ENCODE data around the gene ADCK1.

DNA sequence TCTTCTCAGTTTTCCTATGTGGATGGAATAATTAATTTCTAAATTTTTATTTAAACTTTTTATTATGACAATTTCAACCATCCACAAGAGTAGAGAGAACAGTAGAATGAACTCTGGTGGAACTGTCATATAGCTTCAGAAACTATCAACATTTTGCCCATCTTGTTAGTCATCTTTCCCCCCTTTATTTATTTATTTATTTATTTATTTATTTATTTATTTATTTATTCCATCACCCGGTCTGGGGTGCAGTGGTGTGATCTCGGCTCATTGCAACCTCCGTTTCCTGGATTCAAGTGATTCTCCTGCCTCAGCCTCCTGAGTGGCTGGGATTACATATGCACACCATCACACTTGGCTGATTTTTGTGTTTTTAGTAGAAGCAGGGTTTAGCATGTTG, 23.5 kb downstream of the ADCK1 start:
- TF ChIP-seq, protein P1, sequence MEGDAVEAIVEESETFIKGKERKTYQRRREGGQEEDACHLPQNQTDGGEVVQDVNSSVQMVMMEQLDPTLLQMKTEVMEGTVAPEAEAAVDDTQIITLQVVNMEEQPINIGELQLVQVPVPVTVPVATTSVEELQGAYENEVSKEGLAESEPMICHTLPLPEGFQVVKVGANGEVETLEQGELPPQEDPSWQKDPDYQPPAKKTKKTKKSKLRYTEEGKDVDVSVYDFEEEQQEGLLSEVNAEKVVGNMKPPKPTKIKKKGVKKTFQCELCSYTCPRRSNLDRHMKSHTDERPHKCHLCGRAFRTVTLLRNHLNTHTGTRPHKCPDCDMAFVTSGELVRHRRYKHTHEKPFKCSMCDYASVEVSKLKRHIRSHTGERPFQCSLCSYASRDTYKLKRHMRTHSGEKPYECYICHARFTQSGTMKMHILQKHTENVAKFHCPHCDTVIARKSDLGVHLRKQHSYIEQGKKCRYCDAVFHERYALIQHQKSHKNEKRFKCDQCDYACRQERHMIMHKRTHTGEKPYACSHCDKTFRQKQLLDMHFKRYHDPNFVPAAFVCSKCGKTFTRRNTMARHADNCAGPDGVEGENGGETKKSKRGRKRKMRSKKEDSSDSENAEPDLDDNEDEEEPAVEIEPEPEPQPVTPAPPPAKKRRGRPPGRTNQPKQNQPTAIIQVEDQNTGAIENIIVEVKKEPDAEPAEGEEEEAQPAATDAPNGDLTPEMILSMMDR (IDR thresholded peaks at IDR 0.05): no peak
- TF ChIP-seq POLR2A (IDR thresholded peaks at IDR 0.05): no peak
